Keratinocyte (primary cell): ENCODE measurements around the gene USH1C. TPM values are rescaled to one million over a fixed set of nuclear protein-coding genes. Genes with fewer than 3 reads are reported as not detected.

ENCODE experiments used
- DNase-seq: peaks from one replicate; pipeline ENCODE4 v3.0.0-alpha.2; 2011; ENCODE audit warnings: low read depth, missing footprints, low spot score
- FAIRE-seq: peaks from 2 replicates; lab custom pipeline; 2011; peaks lifted over from hg19 to GRCh38; lab: Jason Lieb, UNC
- H2AFZ ChIP-seq: 2 replicates; pipeline ENCODE4 v1.6.0; 2012; ENCODE audit warnings: low read length, control low read depth, inconsistent platforms; ENCODE audit not compliant: control insufficient read depth
- H3K27ac ChIP-seq: 2 replicates; pipeline ENCODE4 v1.5.1; 2011; ENCODE audit warnings: low read length; ENCODE audit not compliant: control insufficient read depth, insufficient read depth
- H3K27me3 ChIP-seq: 3 replicates; pipeline ENCODE4 v1.6.0; 2011; ENCODE audit warnings: low read length; ENCODE audit not compliant: control insufficient read depth, insufficient read depth; ENCODE audit errors: extremely low read depth
- H3K36me3 ChIP-seq, 2 experiments: 2 replicates in 1 of 2; 3 replicates in 1 of 2; pipeline ENCODE4 v1.5.1; 2011; ENCODE audit warnings: low read length in 2 of 2, mild to moderate bottlenecking in 1 of 2; ENCODE audit not compliant: control insufficient read depth in 2 of 2, insufficient read depth in 2 of 2; ENCODE audit errors: extremely low read depth in 1 of 2
- H3K4me1 ChIP-seq: 3 replicates; pipeline ENCODE4 v1.5.1; 2011; ENCODE audit warnings: low read length; ENCODE audit not compliant: control insufficient read depth, insufficient read depth; ENCODE audit errors: extremely low read depth
- H3K4me2 ChIP-seq: 3 replicates; pipeline ENCODE4 v1.6.0; 2011; ENCODE audit warnings: low read depth, low read length; ENCODE audit not compliant: control insufficient read depth, insufficient read depth; ENCODE audit errors: extremely low read depth
- H3K4me3 ChIP-seq, 3 experiments: fragments of 200-600 bp in 1 of 3; sonication (generic) in 1 of 3; 2 replicates in 2 of 3; 3 replicates in 1 of 3; pipeline ENCODE4 v1.5.1; 2011 to 2016; ENCODE audit warnings: low read length in 3 of 3, mild to moderate bottlenecking in 3 of 3, control low read depth in 2 of 3, inconsistent platforms in 1 of 3, low read depth in 1 of 3, mixed read lengths in 1 of 3, mixed run types in 1 of 3, moderate library complexity in 1 of 3; ENCODE audit not compliant: control insufficient read depth in 2 of 3, insufficient read depth in 2 of 3; ENCODE audit errors: extremely low read depth in 1 of 3
- H3K79me2 ChIP-seq: 2 replicates; pipeline ENCODE4 v1.6.0; 2012; ENCODE audit warnings: low read length; ENCODE audit not compliant: control insufficient read depth, insufficient read depth
- H3K9ac ChIP-seq: 3 replicates; pipeline ENCODE4 v1.6.0; 2011; ENCODE audit warnings: low read length; ENCODE audit not compliant: control insufficient read depth, insufficient read depth; ENCODE audit errors: extremely low read depth
- H3K9me1 ChIP-seq: 3 replicates; pipeline ENCODE4 v1.6.0; 2011; ENCODE audit warnings: low read length; ENCODE audit not compliant: control insufficient read depth, insufficient read depth; ENCODE audit errors: extremely low read depth
- H3K9me3 ChIP-seq: 2 replicates; pipeline ENCODE4 v1.5.1; 2012; ENCODE audit warnings: low read depth, low read length; ENCODE audit not compliant: control insufficient read depth
- H4K20me1 ChIP-seq: 3 replicates; pipeline ENCODE4 v1.6.0; 2011; ENCODE audit warnings: low read length; ENCODE audit not compliant: control insufficient read depth, insufficient read depth; ENCODE audit errors: extremely low read depth
- CTCF ChIP-seq, 3 experiments: IDR thresholded peaks in 1 of 3; conservative IDR thresholded peaks in 1 of 3; optimal IDR thresholded peaks in 1 of 3; 2 replicates in 2 of 3; 3 replicates in 1 of 3; pipeline versions ENCODE3 to v1.5.1; 2011; ENCODE audit warnings: low read length in 3 of 3, mild to moderate bottlenecking in 3 of 3, moderate library complexity in 2 of 3, control low read depth in 1 of 3, inconsistent platforms in 1 of 3; ENCODE audit not compliant: insufficient read depth in 2 of 3; ENCODE audit errors: extremely low read depth in 1 of 3
- EZH2 ChIP-seq: IDR thresholded peaks from one replicate; pipeline ENCODE4 v1.6.1; 2012; ENCODE audit warnings: inconsistent platforms, mild to moderate bottlenecking, low read length, moderate library complexity
- dilution Hi-C: fragments of 300-500 bp; cut with MboI; formaldehyde crosslinking; loops from one replicate; pipeline ENCODE4 v1.7.0; 2020; ENCODE audit warnings: low sequenced_read_pairs; ENCODE audit not compliant: extremely low pct_ligation_motif_present
- polyA plus RNA-seq, 5 experiments: library from polyadenylated mRNA; depleted of rRNA in 3 of 5; stranded (reverse) in 3 of 5; stranded (forward) in 1 of 5; unstranded in 1 of 5; fragments of >200 nt; gene quantifications; 1 replicate in 1 of 5; 2 replicates in 3 of 5; 3 replicates in 1 of 5; pipeline versions ENCODE4 v1.2.1 to v1.2.3, GENCODE V29; 2011 to 2012; ENCODE audit warnings: missing spikeins in 2 of 5, low read depth in 1 of 5, low replicate concordance in 1 of 5

Gene USH1C
- polyA plus RNA-seq, 1 donor (not counting 4 experiments of a cell fraction or from before 2014, with no cell fraction given): not detected

GRCh38 chr11:17506314-17506713, 37.9 kb downstream of the USH1C start:
- no peaks in the 10 kb centered on the region for H3K36me3 ChIP-seq

DNA sequence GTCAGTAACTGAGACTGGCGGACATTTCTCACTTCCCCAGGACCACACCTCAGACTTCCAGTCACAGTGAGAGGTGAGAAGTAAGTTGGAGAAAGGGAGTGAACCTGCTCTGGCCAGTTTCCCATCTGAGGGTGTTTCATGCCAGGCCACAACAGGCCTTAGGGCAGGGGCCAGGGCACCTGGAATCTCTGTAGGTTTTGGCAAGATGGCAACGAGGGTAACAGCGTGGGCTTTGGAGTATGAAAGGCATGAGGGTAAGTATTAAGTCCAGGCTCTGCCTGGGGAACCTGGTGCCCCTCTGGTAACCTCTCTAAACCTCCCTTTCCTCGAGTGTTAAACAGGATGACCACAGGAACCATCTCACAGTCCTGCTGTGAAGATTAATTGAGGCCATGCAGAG, 39.1 kb downstream of the USH1C start:
- Histone ChIP-seq H2AFZ (no peak overlapping the region), H3K4me3 (no peak overlapping the region), H3K4me2 (no peak overlapping the region), H3K27ac (no peak overlapping the region), H3K9ac (no peak overlapping the region), H3K9me3 (no peaks in the 10 kb centered on the region), H3K79me2 (no peaks in the 10 kb centered on the region), H4K20me1 (no peaks in the 10 kb centered on the region), H3K36me3 (no peaks in the 10 kb centered on the region), H3K9me1 (no peaks in the 10 kb centered on the region), H3K4me1 (no peaks in the 10 kb centered on the region), H3K27me3 (peaks cover 12% of the 10 kb centered on the region)
- dilution Hi-C loops: no loop called here
- no peak for DNase-seq
- TF ChIP-seq CTCF (optimal IDR thresholded peaks at IDR 0.05 in 1 of 3, IDR thresholded peaks at IDR 0.05 in 1 of 3, conservative IDR thresholded peaks at IDR 0.05 in 1 of 3; ENCODE audit: extremely low read depth in 1 of 3, insufficient read depth in 2 of 3, low read length in 3 of 3) (no peak), EZH2 (no peak)
- FAIRE-seq: no peak

More at GRCh38 chr11:17506314-17506713, 37.9 kb downstream of the USH1C start:
- Histone ChIP-seq H3K4me3 (no peak overlapping the region), H3K27me3 (peaks cover 9% of the 10 kb centered on the region), H3K9me3 (no peaks in the 10 kb centered on the region), H3K4me2 (no peak overlapping the region), H3K79me2 (no peaks in the 10 kb centered on the region), H3K27ac (no peak overlapping the region), H2AFZ (no peak overlapping the region), H3K4me1 (no peaks in the 10 kb centered on the region), H3K9ac (no peak overlapping the region), H3K9me1 (no peaks in the 10 kb centered on the region), H4K20me1 (no peaks in the 10 kb centered on the region)
- DNase-seq (no peak), FAIRE-seq (no peak)
- TF ChIP-seq CTCF (optimal IDR thresholded peaks at IDR 0.05 in 1 of 3, IDR thresholded peaks at IDR 0.05 in 1 of 3, conservative IDR thresholded peaks at IDR 0.05 in 1 of 3; ENCODE audit: extremely low read depth in 1 of 3, insufficient read depth in 2 of 3, low read length in 3 of 3) (no peak), EZH2 (no peak)
- dilution Hi-C loops: no loop called here
